GM12874 (cell line): Measurements from ENCODE around the gene C1RL.

Source experiments
- CTCF ChIP-seq: IDR thresholded peaks from 2 replicates; pipeline ENCODE4 v1.5.1; 2011; ENCODE audit warnings: low read depth, mild to moderate bottlenecking, control low read depth, low read length, moderate library complexity; ENCODE audit not compliant: insufficient read depth

Gene C1RL

GRCh38 chr12:7103837-7104584 lies 5.0 kb downstream of the C1RL start:
- TF ChIP-seq CTCF = no peak

- no peak for TF ChIP-seq CTCF
These were observed 6.4 kb downstream of the C1RL start for GRCh38 chr12:7102582-7102981.

- no peak for TF ChIP-seq CTCF
These were observed 7.3 kb downstream of the C1RL start for GRCh38 chr12:7101694-7102131.

- no peak for TF ChIP-seq CTCF
These were observed 7.8 kb downstream of the C1RL start for GRCh38 chr12:7101047-7101693.

- TF ChIP-seq CTCF = no peak
These were observed 8.8 kb downstream of the C1RL start for GRCh38 chr12:7100239-7100638.

- no peak for TF ChIP-seq CTCF
These were observed 9.6 kb downstream of the C1RL start for GRCh38 chr12:7099290-7099996.

- no peak for TF ChIP-seq CTCF
These were observed 12.0 kb downstream of the C1RL start for GRCh38 chr12:7096979-7097378.
